A172 (cell line): ENCODE results near the gene TNNT3. TPM values are rescaled to one million over a fixed set of nuclear protein-coding genes. Genes with fewer than 3 reads are reported as not detected.
A peak's percentile ranks its signal among the peaks of the same experiment; 100 is the strongest.
"Not testable (repeated sequence)": the region's sequence is repeated elsewhere in the genome, so short reads cannot be mapped to it uniquely, and the experiment has no call there.

ENCODE experiments used
- DNase-seq: peaks from one replicate; pipeline ENCODE4 v3.0.0-alpha.2; 2015; ENCODE audit warnings: low spot score
- total RNA-seq: library from RNA; depleted of rRNA; stranded (reverse); fragments of >200 nt; shearing (Covaris generic); gene quantifications from 2 replicates; pipeline ENCODE4 v1.2.3, GENCODE V29; 2014

Gene TNNT3
- total RNA-seq, 1 experiment from 2014 or later = not detected

- DNase-seq = no peak
Measured at GRCh38 chr11:1881442-1882264, 37.9 kb upstream of the TNNT3 start.

GRCh38 chr11:1882265-1883238 lies 37.0 kb upstream of the TNNT3 start:
- peak; percentile 60 for DNase-seq

GRCh38 chr11:1883346-1884302 lies 35.9 kb upstream of the TNNT3 start:
- no peak for DNase-seq

GRCh38 chr11:1884303-1884700 lies 35.2 kb upstream of the TNNT3 start:
- DNase-seq = no peak

- not testable (repeated sequence) for DNase-seq
Measured at GRCh38 chr11:1886551-1886950, 33.0 kb upstream of the TNNT3 start.

- no peak for DNase-seq
Measured at GRCh38 chr11:1887451-1888346, 31.8 kb upstream of the TNNT3 start.

GRCh38 chr11:1888347-1888753 lies 31.2 kb upstream of the TNNT3 start:
- no peak for DNase-seq

- DNase-seq = no peak
Measured at GRCh38 chr11:1888811-1889210, 30.7 kb upstream of the TNNT3 start.

- no peak for DNase-seq
Measured at GRCh38 chr11:1889224-1889930, 30.1 kb upstream of the TNNT3 start.

- DNase-seq = no peak
Measured at GRCh38 chr11:1889941-1890855, 29.3 kb upstream of the TNNT3 start.

- no peak for DNase-seq
Measured at GRCh38 chr11:1890856-1891830, 28.4 kb upstream of the TNNT3 start.

- DNase-seq = no peak
Measured at GRCh38 chr11:1891831-1892115, 27.7 kb upstream of the TNNT3 start, which contains the start of gene PRR33. TSS of gene PRR33 (minus strand) at chr11:1891895. CDS start at chr11:1890584, 1,311 bp downstream.

GRCh38 chr11:1892116-1892515 lies 27.4 kb upstream of the TNNT3 start:
- no peak for DNase-seq

- DNase-seq = no peak
Measured at GRCh38 chr11:1892558-1892957, 26.9 kb upstream of the TNNT3 start.

GRCh38 chr11:1893581-1894359 lies 25.7 kb upstream of the TNNT3 start:
- DNase-seq = no peak

GRCh38 chr11:1894759-1895158 lies 24.7 kb upstream of the TNNT3 start:
- DNase-seq = no peak

- no peak for DNase-seq
Measured at GRCh38 chr11:1896468-1896867, 23.0 kb upstream of the TNNT3 start.
